ENCODE measurements around the gene LILRA1.

DNA sequence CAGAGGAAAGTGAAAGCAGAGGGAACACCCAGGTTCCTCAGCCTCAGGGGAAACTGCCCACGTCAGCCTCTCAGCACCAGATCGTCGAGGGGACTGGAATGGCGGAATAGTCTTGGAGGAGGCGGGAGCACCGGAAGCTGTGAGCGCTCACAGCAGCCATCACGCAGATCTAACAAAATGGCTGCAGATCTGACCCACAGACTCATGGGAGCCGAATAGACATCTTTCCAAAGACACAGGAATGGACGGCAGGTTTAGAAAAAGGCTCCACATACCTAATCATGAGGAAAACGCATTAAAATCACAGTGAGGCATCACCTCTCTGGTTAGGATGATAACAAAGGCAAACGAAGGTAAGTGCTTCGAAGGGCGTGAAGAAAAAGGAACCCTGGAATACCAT, 31.6 kb upstream of the LILRA1 start:
- TF ChIP-seq, protein P1, sequence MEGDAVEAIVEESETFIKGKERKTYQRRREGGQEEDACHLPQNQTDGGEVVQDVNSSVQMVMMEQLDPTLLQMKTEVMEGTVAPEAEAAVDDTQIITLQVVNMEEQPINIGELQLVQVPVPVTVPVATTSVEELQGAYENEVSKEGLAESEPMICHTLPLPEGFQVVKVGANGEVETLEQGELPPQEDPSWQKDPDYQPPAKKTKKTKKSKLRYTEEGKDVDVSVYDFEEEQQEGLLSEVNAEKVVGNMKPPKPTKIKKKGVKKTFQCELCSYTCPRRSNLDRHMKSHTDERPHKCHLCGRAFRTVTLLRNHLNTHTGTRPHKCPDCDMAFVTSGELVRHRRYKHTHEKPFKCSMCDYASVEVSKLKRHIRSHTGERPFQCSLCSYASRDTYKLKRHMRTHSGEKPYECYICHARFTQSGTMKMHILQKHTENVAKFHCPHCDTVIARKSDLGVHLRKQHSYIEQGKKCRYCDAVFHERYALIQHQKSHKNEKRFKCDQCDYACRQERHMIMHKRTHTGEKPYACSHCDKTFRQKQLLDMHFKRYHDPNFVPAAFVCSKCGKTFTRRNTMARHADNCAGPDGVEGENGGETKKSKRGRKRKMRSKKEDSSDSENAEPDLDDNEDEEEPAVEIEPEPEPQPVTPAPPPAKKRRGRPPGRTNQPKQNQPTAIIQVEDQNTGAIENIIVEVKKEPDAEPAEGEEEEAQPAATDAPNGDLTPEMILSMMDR (IDR thresholded peaks at IDR 0.05) = no peak
- no peak for TF ChIP-seq EP300 (IDR thresholded peaks at IDR 0.05)
- TF ChIP-seq POLR2AphosphoS5 (IDR thresholded peaks at IDR 0.05) = no peak
- TF ChIP-seq POLR2A (IDR thresholded peaks at IDR 0.05; ENCODE audit: low read depth) = no peak

Measured in esophagus muscularis mucosa (tissue), 4 donors.